K562 (cell line): Measurements from ENCODE around the gene IGFALS. TPM values are rescaled to one million over a fixed set of nuclear protein-coding genes. Genes with fewer than 3 reads are reported as not detected.

Experiments
- HLTF ChIP-seq: fragments of 450-650 bp; IDR thresholded peaks from 2 replicates; pipeline ENCODE4 v1.6.1; 2016
- NR2C1 ChIP-seq, 2 experiments: fragments of 450-650 bp; IDR thresholded peaks; 2 replicates each; pipeline ENCODE4 v1.6.1; 2017; ENCODE audit warnings: mild to moderate bottlenecking in 2 of 2, antibody characterized with exemption in 1 of 2, inconsistent platforms in 1 of 2, missing compliant biosample characterization in 1 of 2, missing genetic modification characterization in 1 of 2
- PTBP1 ChIP-seq: fragments of 200-400 bp; formaldehyde crosslinking; IDR thresholded peaks from 2 replicates; pipeline ENCODE4 v1.6.1; 2017; ENCODE audit warnings: low read depth, low read length
- RAD51 ChIP-seq: fragments of 450-650 bp; IDR thresholded peaks from 2 replicates; pipeline ENCODE4 v1.7.1; 2016; ENCODE audit warnings: low read depth, mild to moderate bottlenecking, borderline replicate concordance
- SAFB2 ChIP-seq: fragments of 200-400 bp; formaldehyde crosslinking; IDR thresholded peaks from 2 replicates; pipeline ENCODE4 v1.6.1; 2018; ENCODE audit warnings: borderline replicate concordance, low read length, low read depth, moderate library complexity; ENCODE audit not compliant: severe bottlenecking
- SIX5 ChIP-seq, 2 experiments: IDR thresholded peaks; 2 replicates each; pipeline ENCODE4 v1.6.1; 2011; ENCODE audit warnings: low read length in 2 of 2, borderline replicate concordance in 1 of 2, low read depth in 1 of 2, mild to moderate bottlenecking in 1 of 2, moderate library complexity in 1 of 2; ENCODE audit not compliant: insufficient read depth in 1 of 2
- SMC3 ChIP-seq: conservative IDR thresholded peaks from 2 replicates; pipeline ENCODE4 v1.6.1; 2011; ENCODE audit warnings: low read depth, low read length, improper control_type of control experiment; ENCODE audit not compliant: insufficient read depth
- SUPT5H ChIP-seq: fragments of 450-650 bp; IDR thresholded peaks from 2 replicates; pipeline ENCODE4 v1.6.1; 2016
- ZNF12 ChIP-seq: sonication (generic); formaldehyde crosslinking; IDR thresholded peaks from 2 replicates; pipeline ENCODE4 v1.4.0; 2020; ENCODE audit warnings: mild to moderate bottlenecking, missing genetic modification reagents
- ZNF551 ChIP-seq: fragments of 250-450 bp; sonication (Bioruptor Pico); IDR thresholded peaks from 2 replicates; pipeline ENCODE4 v1.5.0; 2021; ENCODE audit warnings: mild to moderate bottlenecking, moderate library complexity
- ZNF592 ChIP-seq: fragments of 450-650 bp; IDR thresholded peaks from 2 replicates; pipeline ENCODE4 v1.6.1; 2017; ENCODE audit warnings: antibody characterized with exemption, mild to moderate bottlenecking
- ZNF75A ChIP-seq: fragments of 450-650 bp; formaldehyde crosslinking; IDR thresholded peaks from 2 replicates; pipeline ENCODE4 v1.4.0; 2020; ENCODE audit warnings: mild to moderate bottlenecking
- ZNF785 ChIP-seq: fragments of 250-450 bp; sonication (Bioruptor Pico); IDR thresholded peaks from 2 replicates; pipeline ENCODE4 v1.4.0; 2020; ENCODE audit warnings: mild to moderate bottlenecking
- polyA plus RNA-seq, 8 experiments: library from polyadenylated mRNA; depleted of rRNA in 4 of 8; stranded (reverse) in 5 of 8; unstranded in 3 of 8; fragments of >200 nt; fragmentation: Nextera tagmentation in 2 of 8; fragmentation: Illumina TruSeq in 1 of 8; extraction: Ambion mirVana in 2 of 8; extraction: Trizol in 1 of 8; gene quantifications; 2 replicates each; pipeline versions ENCODE4 v1.2.1 to v1.2.3, GENCODE V29; 2011 to 2014; ENCODE audit warnings: inconsistent platforms in 1 of 8, missing spikeins in 1 of 8
- total RNA-seq, 7 experiments: library from RNA; depleted of rRNA in 6 of 7; stranded (reverse); fragments of >200 nt in 6 of 7; fragmentation: Illumina TruSeq in 2 of 7; extraction: Trizol in 2 of 7; gene quantifications; 2 replicates each; pipeline versions ENCODE4 v1.2.1 to v1.2.3, GENCODE V29; 2011 to 2021; ENCODE audit warnings: low replicate concordance in 1 of 7
- TF ChIP-seq, protein P1 (sequence below): fragments of 250-450 bp; sonication (Bioruptor Pico); IDR thresholded peaks from 2 replicates; pipeline ENCODE4 v1.8.0; 2022; ENCODE audit warnings: inconsistent platforms, mild to moderate bottlenecking, moderate library complexity, borderline replicate concordance

Gene IGFALS
- total and polyA plus RNA-seq, 9 of the 15 experiments (the other 6 are each of a cell fraction or from before 2014, with no cell fraction given) = not detected

GRCh38 chr16:1778200-1779179 lies 15.0 kb downstream of the IGFALS start (continued):
- TF ChIP-seq ZNF592 (no peak), ZNF785 (CRISPR knock-in tag) (no peak), SAFB2 (no peak), SMC3 (no peak), SUPT5H (0 out of 2 replicates have a peak, but pooled peaks have one; percentile 20), PTBP1 (0 out of 2 replicates have a peak, but pooled peaks have one; percentile 77), SIX5 (IDR thresholded peaks at IDR 0.05; ENCODE audit: borderline replicate concordance in 1 of 2, insufficient read depth in 1 of 2, low read depth in 1 of 2, low read length in 2 of 2) (no peak), NR2C1 (IDR thresholded peaks at IDR 0.05) (no peak), NR2C1 (tag; IDR thresholded peaks at IDR 0.05) (no peak), ZNF75A (CRISPR knock-in tag) (no peak), RAD51 (no peak), ZNF12 (CRISPR knock-in tag) (no peak), HLTF (no peak), ZNF551 (no peak)
- TF ChIP-seq, protein P1, sequence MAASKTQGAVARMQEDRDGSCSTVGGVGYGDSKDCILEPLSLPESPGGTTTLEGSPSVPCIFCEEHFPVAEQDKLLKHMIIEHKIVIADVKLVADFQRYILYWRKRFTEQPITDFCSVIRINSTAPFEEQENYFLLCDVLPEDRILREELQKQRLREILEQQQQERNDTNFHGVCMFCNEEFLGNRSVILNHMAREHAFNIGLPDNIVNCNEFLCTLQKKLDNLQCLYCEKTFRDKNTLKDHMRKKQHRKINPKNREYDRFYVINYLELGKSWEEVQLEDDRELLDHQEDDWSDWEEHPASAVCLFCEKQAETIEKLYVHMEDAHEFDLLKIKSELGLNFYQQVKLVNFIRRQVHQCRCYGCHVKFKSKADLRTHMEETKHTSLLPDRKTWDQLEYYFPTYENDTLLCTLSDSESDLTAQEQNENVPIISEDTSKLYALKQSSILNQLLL (CRISPR knock-in tag) = no peak
